ENCODE results near the gene MARCO. TPM values are rescaled to one million over a fixed set of nuclear protein-coding genes. Genes with fewer than 3 reads are reported as not detected.
"Not testable (repeated sequence)": the region's sequence is repeated elsewhere in the genome, so short reads cannot be mapped to it uniquely, and the experiment has no call there.

The MARCO gene
- polyA plus RNA-seq, 3 donors: 0.20 to 0.45 TPM; not detected in 1

GRCh38 chr2:118922254-118922653, 19.7 kb upstream of the MARCO start:
- DNase-seq (ENCODE audit: extremely low read depth in 1 of 11, low read depth in 9 of 11, low spot score in 4 of 11): no peak

DNA sequence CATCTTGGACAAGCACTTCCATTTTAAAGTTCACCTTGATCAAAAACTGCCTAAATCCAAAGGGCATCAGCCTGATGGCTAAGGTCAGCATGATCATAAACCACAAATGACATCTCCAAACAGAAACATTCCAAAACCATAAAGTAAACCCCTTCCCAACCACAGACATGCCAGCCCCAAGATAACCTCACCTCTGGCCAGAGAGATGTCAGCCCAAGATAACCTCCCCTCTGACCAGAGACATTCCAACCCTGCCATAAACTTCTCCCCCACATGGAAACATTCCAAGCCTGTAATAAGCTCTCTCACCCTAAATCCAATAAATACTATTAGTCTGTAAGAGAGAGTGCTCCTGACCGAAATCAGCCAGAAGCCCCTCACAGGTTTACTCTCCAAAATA, 18.6 kb upstream of the MARCO start:
- no peak for DNase-seq (ENCODE audit: extremely low read depth in 1 of 11, low read depth in 9 of 11, low spot score in 4 of 11)

DNA sequence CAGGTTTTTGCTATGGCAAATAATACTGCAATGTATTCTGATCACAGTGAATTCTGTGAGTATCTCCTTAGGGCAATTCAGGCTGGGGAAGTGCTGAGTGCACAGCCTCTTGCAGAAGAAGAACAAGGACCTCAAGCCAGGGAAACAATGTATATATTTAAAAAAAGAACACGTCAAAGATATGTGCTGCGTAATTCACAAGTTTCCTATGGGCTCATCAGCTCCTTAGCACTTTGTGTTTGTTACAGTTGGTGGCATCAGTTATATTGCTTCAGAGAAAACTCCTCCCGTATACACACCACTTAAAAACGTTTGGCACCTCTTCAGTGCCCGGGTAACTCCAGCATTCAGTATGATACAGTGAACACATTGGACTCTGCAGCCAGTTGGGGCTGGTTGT, 16.5 kb upstream of the MARCO start:
- DNase-seq (ENCODE audit: extremely low read depth in 1 of 11, low read depth in 9 of 11, low spot score in 4 of 11): no peak

GRCh38 chr2:118925981-118926380, 16.0 kb upstream of the MARCO start:
- no peak for DNase-seq (ENCODE audit: extremely low read depth in 1 of 11, low read depth in 9 of 11, low spot score in 4 of 11)

DNA sequence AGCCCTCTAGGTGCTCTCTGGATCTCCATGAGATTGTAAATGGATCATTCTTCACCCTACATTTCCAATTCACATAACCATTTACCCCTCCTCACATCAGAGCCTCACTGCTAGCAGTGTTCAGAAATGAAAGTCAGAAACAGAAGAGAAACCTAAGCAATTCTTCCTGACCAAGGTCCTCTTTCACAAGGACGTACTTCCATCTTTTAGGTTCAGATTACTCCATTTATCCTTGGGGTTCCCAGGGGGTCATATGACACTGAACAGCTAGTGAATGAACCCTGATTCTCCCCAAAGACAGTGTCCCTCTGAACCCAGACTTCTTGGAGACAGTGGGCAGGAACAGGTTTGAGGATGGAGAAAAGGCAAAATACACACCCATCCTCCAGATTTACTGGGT, 12.9 kb upstream of the MARCO start:
- DNase-seq (ENCODE audit: extremely low read depth in 1 of 11, low read depth in 9 of 11, low spot score in 4 of 11): no peak

- DNase-seq (ENCODE audit: extremely low read depth in 1 of 11, low read depth in 9 of 11, low spot score in 4 of 11): no peak
Measured at GRCh38 chr2:118932949-118933348, 9.0 kb upstream of the MARCO start.

DNA sequence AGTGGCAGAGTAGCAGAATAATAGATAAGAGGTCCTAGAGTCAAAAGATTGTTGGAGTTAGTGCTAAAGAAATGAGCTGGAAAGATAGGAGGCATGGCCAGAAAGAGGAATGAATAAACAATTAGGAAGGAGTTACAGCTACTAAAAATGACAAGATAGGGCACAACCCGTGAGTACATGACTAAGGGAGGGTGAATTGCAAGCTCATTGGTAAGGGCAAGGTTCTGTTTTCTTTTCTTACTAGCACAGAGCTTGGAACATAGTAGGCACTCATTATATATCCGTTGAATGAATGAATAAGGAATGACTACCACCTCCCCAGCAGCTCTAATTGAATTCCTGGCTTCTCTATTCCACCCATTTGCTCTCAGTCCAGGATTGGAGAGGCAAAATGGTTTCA, 5.7 kb upstream of the MARCO start:
- DNase-seq (ENCODE audit: extremely low read depth in 1 of 11, low read depth in 9 of 11, low spot score in 4 of 11): no peak

- DNase-seq (ENCODE audit: extremely low read depth in 1 of 11, low read depth in 9 of 11, low spot score in 4 of 11): no peak
Measured at GRCh38 chr2:118936936-118937335, 5.1 kb upstream of the MARCO start.

DNA sequence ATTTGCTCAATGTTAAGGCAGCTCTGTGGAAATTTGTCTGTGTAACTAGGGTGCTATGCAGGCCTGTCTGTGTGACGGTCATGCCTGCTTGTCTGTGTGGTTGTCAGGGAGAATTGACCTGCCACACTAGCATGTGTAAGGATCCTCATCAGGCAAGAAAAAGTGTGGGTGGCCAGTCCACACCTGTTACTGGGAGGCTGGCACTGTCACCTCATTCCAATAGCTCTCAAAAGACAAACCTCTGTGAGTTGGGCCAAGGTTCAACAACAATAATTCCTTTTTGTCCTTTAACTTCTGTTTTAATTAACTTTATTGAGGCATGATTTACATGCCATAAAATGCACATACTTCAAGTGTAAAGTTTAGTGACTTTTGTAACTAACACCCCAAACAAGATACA, 4.2 kb upstream of the MARCO start:
- DNase-seq (ENCODE audit: extremely low read depth in 1 of 11, low read depth in 9 of 11, low spot score in 4 of 11): no peak

GRCh38 chr2:118939994-118940393, 2.0 kb upstream of the MARCO start:
- no peak for DNase-seq (ENCODE audit: extremely low read depth in 1 of 11, low read depth in 9 of 11, low spot score in 4 of 11)

GRCh38 chr2:118940486-118941120, 1.4 kb upstream of the MARCO start:
- DNase-seq (ENCODE audit: extremely low read depth in 1 of 11, low read depth in 9 of 11, low spot score in 4 of 11): no peak

- DNase-seq (ENCODE audit: extremely low read depth in 1 of 11, low read depth in 9 of 11, low spot score in 4 of 11): no peak
Measured at GRCh38 chr2:118943286-118943685, 1.3 kb downstream of the MARCO start.

DNA sequence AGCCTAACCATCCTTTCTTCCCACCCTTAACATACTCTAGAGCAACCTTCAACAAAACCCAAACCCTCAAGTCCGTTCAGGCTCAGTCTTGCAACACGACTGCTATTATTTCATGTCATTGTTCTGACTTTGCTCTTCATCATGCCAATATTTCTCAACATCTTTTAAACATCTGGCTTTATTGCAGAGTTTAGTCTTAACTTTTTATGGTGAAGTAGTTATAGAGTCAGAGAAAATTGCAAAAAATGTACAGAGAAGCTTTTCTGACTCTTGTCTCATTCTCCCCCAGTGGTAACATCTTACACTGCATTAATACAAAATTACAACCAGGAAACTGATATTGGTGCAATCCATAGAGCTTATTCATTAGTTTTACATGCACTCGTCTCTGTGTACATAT, 3.9 kb downstream of the MARCO start:
- no peak for DNase-seq (ENCODE audit: extremely low read depth in 1 of 11, low read depth in 9 of 11, low spot score in 4 of 11)

- not testable (repeated sequence) for DNase-seq (ENCODE audit: extremely low read depth in 1 of 11, low read depth in 9 of 11, low spot score in 4 of 11)
Measured at GRCh38 chr2:118948266-118948665, 6.3 kb downstream of the MARCO start.

GRCh38 chr2:118954297-118955060, 12.5 kb downstream of the MARCO start:
- DNase-seq (ENCODE audit: extremely low read depth in 1 of 11, low read depth in 9 of 11, low spot score in 4 of 11): no peak

- DNase-seq (ENCODE audit: extremely low read depth in 1 of 11, low read depth in 9 of 11, low spot score in 4 of 11): no peak
Measured at GRCh38 chr2:118965737-118966136, 23.7 kb downstream of the MARCO start.

- DNase-seq (ENCODE audit: extremely low read depth in 1 of 11, low read depth in 9 of 11, low spot score in 4 of 11): no peak
Measured at GRCh38 chr2:118967124-118967880, 25.3 kb downstream of the MARCO start.

GRCh38 chr2:118968042-118968441, 26.0 kb downstream of the MARCO start:
- no peak for DNase-seq (ENCODE audit: extremely low read depth in 1 of 11, low read depth in 9 of 11, low spot score in 4 of 11)

GRCh38 chr2:118968961-118969733, 27.2 kb downstream of the MARCO start:
- DNase-seq (ENCODE audit: extremely low read depth in 1 of 11, low read depth in 9 of 11, low spot score in 4 of 11): no peak
